HepG2 (cell line): ENCODE data around the gene TBC1D22A. TPM values are rescaled to one million over a fixed set of nuclear protein-coding genes. Genes with fewer than 3 reads are reported as not detected.

Experiments used
- ATAC-seq: fragments of 200-7000 bp; cut with Tn5 transposase; 3 replicates; pipeline ENCODE4 v1.9.1; 2020; ENCODE audit warnings: mild to moderate bottlenecking, moderate library complexity
- BruUV-seq: library from RNA; stranded (reverse); fragments of 400-500 nt; replicated peaks from 2 replicates; lab custom pipeline; 2021; lab: Mats Ljungman, UMichigan
- CTCF ChIA-PET: fragments of 300-600 bp; formaldehyde crosslinking; extraction: SDS; loops from one replicate; lab custom pipeline; 2021; ENCODE audit warnings: low total read pairs, inconsistent platforms, low intra/inter-chr PET ratio; lab: Yijun Ruan, JAX
- POLR2A ChIA-PET: fragments of 350-600 bp; sonication (Branson Sonifier 250); formaldehyde crosslinking; loops from one replicate; lab custom pipeline; 2020; ENCODE audit warnings: antibody characterized with exemption, inconsistent platforms; lab: Yijun Ruan, JAX
- DNase-seq: peaks from one replicate; pipeline ENCODE4 v3.0.0-alpha.2; 2015; ENCODE audit warnings: low spot score
- FAIRE-seq: peaks from 3 replicates; lab custom pipeline; 2011; peaks lifted over from hg19 to GRCh38; lab: Jason Lieb, UNC
- H2AFZ ChIP-seq: one replicate; pipeline ENCODE4 v1.6.1; 2011; ENCODE audit warnings: low read length, inconsistent platforms
- H3K27ac ChIP-seq: fragments of 300-600 bp; 3 replicates; pipeline ENCODE4 v1.8.0; 2011; ENCODE audit warnings: mixed run types, mild to moderate bottlenecking, mixed read lengths, low read length, inconsistent platforms; ENCODE audit not compliant: insufficient read depth; ENCODE audit errors: extremely low read length
- H3K27me3 ChIP-seq, 2 experiments: fragments of 200-600 bp in 1 of 2; 2 replicates in 1 of 2; 3 replicates in 1 of 2; pipeline versions ENCODE4 v1.6.0 to v1.8.0; 2011; ENCODE audit warnings: low read length in 2 of 2, mild to moderate bottlenecking in 2 of 2, moderate library complexity in 2 of 2, inconsistent platforms in 1 of 2; ENCODE audit not compliant: insufficient read depth in 2 of 2, control insufficient read depth in 1 of 2
- H3K36me3 ChIP-seq, 2 experiments: fragments of 200-600 bp in 1 of 2; replicated peaks in 1 of 2; 2 replicates in 1 of 2; 3 replicates in 1 of 2; pipeline versions ENCODE4 v1.5.1 to v1.8.0; 2011; ENCODE audit warnings: low read length in 2 of 2, inconsistent platforms in 1 of 2; ENCODE audit not compliant: insufficient read depth in 2 of 2, control insufficient read depth in 1 of 2
- H3K4me1 ChIP-seq: 2 replicates; pipeline ENCODE4 v1.5.1; 2012; ENCODE audit warnings: low read length, inconsistent platforms; ENCODE audit not compliant: insufficient read depth
- H3K4me2 ChIP-seq: 2 replicates; pipeline ENCODE4 v1.6.0; 2011; ENCODE audit warnings: low read depth, low read length, inconsistent platforms
- H3K4me3 ChIP-seq, 3 experiments: fragments of 200-600 bp in 1 of 3; sonication (generic), shearing (Covaris generic) in 1 of 3; replicated peaks in 1 of 3; 2 replicates each; pipeline ENCODE4 v1.5.1; 2011 to 2016; ENCODE audit warnings: low read length in 3 of 3, inconsistent platforms in 2 of 3, low read depth in 2 of 3, mild to moderate bottlenecking in 2 of 3, control low read depth in 1 of 3, mixed read lengths in 1 of 3; ENCODE audit not compliant: insufficient read depth in 1 of 3
- H3K79me2 ChIP-seq: one replicate; pipeline ENCODE4 v1.6.1; 2011; ENCODE audit warnings: low read length, inconsistent platforms; ENCODE audit not compliant: insufficient read depth
- H3K9ac ChIP-seq: 2 replicates; pipeline ENCODE4 v1.6.0; 2011; ENCODE audit warnings: mild to moderate bottlenecking, low read depth, low read length, inconsistent platforms; ENCODE audit not compliant: insufficient read depth
- H3K9me3 ChIP-seq: 2 replicates; pipeline ENCODE4 v1.5.1; 2012; ENCODE audit warnings: mild to moderate bottlenecking, low read length
- H4K20me1 ChIP-seq: 2 replicates; pipeline ENCODE4 v1.6.0; 2011; ENCODE audit warnings: inconsistent platforms, mild to moderate bottlenecking, low read length, moderate library complexity; ENCODE audit not compliant: insufficient read depth
- FOSL2 ChIP-seq: sonication (generic); formaldehyde crosslinking; IDR thresholded peaks from 2 replicates; pipeline ENCODE4 v1.4.0; 2020; ENCODE audit warnings: missing genetic modification reagents
- FOXK2 ChIP-seq: fragments of 450-650 bp; IDR thresholded peaks from 2 replicates; pipeline ENCODE4 v1.6.1; 2016
- MAZ ChIP-seq, 2 experiments: sonication (generic) in 1 of 2; formaldehyde crosslinking in 1 of 2; IDR thresholded peaks; 2 replicates each; pipeline versions ENCODE4 v1.5.0 to v1.6.1; 2012 to 2020; ENCODE audit warnings: low read depth in 2 of 2, mild to moderate bottlenecking in 2 of 2, borderline replicate concordance in 1 of 2, improper control_type of control experiment in 1 of 2, low read length in 1 of 2, missing genetic modification reagents in 1 of 2, moderate library complexity in 1 of 2
- RFX1 ChIP-seq: fragments of 450-650 bp; IDR thresholded peaks from 2 replicates; pipeline ENCODE4 v1.6.1; 2017
- WGBS: methylation state at CpG from one replicate; pipeline ENCODE4 v1.1.6; 2017; ENCODE audit warnings: low lambda C conversion rate; 5-methylcytosine and 5-hydroxymethylcytosine counted together
- in situ Hi-C: cut with HindIII; loops from 2 replicates; pipeline ENCODE4 v1.10.0; 2017; ENCODE audit warnings: low pct_unique_long_range_greater_than_20kb; ENCODE audit not compliant: extremely low pct_ligation_motif_present
- intact Hi-C: fragments of 100-400 bp; cut with micrococcal nuclease; formaldehyde crosslinking; loops from one replicate; pipeline ENCODE4 v1.10.0; 2022; ENCODE audit not compliant: unreplicated experiment
- polyA plus RNA-seq, 8 experiments: library from polyadenylated mRNA; depleted of rRNA in 3 of 8; stranded (reverse) in 7 of 8; unstranded in 1 of 8; fragments of >200 nt; fragmentation: Illumina TruSeq in 4 of 8; extraction: Trizol in 4 of 8; gene quantifications; 2 replicates each; pipeline versions ENCODE4 v1.2.1 to v1.2.3, GENCODE V29; 2011 to 2016; ENCODE audit warnings: low read depth in 4 of 8, missing spikeins in 1 of 8, mixed read lengths in 1 of 8; ENCODE audit not compliant: insufficient read depth in 1 of 8
- total RNA-seq, 5 experiments: library from RNA; depleted of rRNA; stranded (reverse); fragments of >200 nt; fragmentation: Illumina TruSeq; extraction: Trizol; gene quantifications; 2 replicates each; pipeline ENCODE4 v1.2.3, GENCODE V29; 2016; ENCODE audit warnings: low read depth in 1 of 5
- TF ChIP-seq, protein P1 (sequence below): IDR thresholded peaks from 2 replicates; pipeline ENCODE4 v1.6.1; 2016
- TF ChIP-seq, protein P2 (sequence below): sonication (generic); formaldehyde crosslinking; IDR thresholded peaks from 2 replicates; pipeline ENCODE4 v1.5.0; 2020; ENCODE audit warnings: mild to moderate bottlenecking, missing genetic modification reagents

Gene TBC1D22A
- total and polyA plus RNA-seq, 2 of the 13 experiments (the other 11 are each of a cell fraction or from before 2014, with no cell fraction given): 17.3 to 18.0 TPM

DNA sequence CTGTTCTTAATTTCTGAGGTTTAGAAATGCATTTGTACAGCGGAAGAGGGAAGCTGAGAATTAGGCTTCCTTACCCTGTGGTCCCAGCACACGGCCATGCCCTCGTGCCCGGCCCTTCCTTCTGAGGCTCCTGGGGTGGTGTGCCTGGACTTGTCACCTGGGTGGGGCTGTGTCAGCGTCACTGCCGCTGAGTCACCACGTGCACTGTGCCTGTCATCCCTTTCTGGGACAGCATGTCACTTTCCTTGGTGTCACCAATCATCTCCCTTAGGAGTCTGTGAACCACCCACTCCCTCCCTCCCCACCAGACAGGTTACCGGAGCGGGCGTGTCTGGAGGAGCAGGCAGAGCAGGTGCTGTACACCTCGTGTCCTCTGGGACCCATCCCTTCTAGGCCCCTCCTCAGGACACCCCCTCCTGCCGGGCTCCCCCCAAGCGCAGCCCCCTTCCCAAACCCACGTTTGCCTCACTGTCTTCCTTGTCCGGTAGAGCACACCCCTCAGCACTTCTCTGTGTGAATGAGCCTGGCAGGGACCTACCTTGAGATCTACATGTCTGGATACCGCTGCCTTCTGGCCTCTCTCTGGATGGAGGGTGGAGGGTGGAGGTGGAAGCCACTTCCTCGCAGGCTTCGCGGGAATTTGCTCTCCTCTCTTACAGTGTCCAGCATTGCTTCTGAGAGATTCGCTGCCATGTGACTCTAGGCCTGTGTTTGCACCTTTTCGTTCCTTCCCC, 367.6 kb downstream of the TBC1D22A start:
- Histone ChIP-seq H3K4me1 (no peaks in the 10 kb centered on the region), H3K9me3 (no peaks in the 10 kb centered on the region), H3K27ac (no peak overlapping the region), H3K4me2 (no peak overlapping the region), H3K4me3 (no peak overlapping the region), H2AFZ (no peak overlapping the region), H3K9ac (no peak overlapping the region), H3K27me3 (no peaks in the 10 kb centered on the region), H3K79me2 (no peaks in the 10 kb centered on the region), H3K36me3 (no peaks in the 10 kb centered on the region; a peak in 1 of 5 replicates), H4K20me1 (no peaks in the 10 kb centered on the region)
- TF ChIP-seq RFX1: no peak
- TF ChIP-seq, protein P1, sequence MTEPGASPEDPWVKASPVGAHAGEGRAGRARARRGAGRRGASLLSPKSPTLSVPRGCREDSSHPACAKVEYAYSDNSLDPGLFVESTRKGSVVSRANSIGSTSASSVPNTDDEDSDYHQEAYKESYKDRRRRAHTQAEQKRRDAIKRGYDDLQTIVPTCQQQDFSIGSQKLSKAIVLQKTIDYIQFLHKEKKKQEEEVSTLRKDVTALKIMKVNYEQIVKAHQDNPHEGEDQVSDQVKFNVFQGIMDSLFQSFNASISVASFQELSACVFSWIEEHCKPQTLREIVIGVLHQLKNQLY (CRISPR knock-in tag): no peak
- TF ChIP-seq, protein P2, sequence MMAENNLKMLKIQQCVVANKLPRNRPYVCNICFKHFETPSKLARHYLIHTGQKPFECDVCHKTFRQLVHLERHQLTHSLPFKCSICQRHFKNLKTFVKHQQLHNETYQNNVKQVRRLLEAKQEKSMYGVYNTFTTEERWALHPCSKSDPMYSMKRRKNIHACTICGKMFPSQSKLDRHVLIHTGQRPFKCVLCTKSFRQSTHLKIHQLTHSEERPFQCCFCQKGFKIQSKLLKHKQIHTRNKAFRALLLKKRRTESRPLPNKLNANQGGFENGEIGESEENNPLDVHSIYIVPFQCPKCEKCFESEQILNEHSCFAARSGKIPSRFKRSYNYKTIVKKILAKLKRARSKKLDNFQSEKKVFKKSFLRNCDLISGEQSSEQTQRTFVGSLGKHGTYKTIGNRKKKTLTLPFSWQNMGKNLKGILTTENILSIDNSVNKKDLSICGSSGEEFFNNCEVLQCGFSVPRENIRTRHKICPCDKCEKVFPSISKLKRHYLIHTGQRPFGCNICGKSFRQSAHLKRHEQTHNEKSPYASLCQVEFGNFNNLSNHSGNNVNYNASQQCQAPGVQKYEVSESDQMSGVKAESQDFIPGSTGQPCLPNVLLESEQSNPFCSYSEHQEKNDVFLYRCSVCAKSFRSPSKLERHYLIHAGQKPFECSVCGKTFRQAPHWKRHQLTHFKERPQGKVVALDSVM (CRISPR knock-in tag): no peak
- TF ChIP-seq FOSL2: peak; percentile 45; the same call in 1 of the 2 replicates
- no peak for TF ChIP-seq FOXK2
- TF ChIP-seq MAZ (IDR thresholded peaks at IDR 0.05; ENCODE audit: borderline replicate concordance, low read depth, low read length): no peak
- no peak for TF ChIP-seq MAZ (CRISPR knock-in tag; IDR thresholded peaks at IDR 0.05; ENCODE audit: low read depth)
- 95% methylated on average over 19 of the region's 21 CpGs for WGBS
- CTCF ChIA-PET: no interaction called here
- intact Hi-C loops: no loop called here
- DNase-seq: no peak
- BruUV-seq: no TSS peak
- in situ Hi-C loops: no loop called here
- no peak for ATAC-seq
- POLR2A ChIA-PET: no interaction called here
- no peak for FAIRE-seq
